ENCODE results near the gene TGM5. TPM values are rescaled to one million over a fixed set of nuclear protein-coding genes. Genes with fewer than 3 reads are reported as not detected.

TGM5 gene
- total RNA-seq, 2 donors from 2014 or later: not detected

DNA sequence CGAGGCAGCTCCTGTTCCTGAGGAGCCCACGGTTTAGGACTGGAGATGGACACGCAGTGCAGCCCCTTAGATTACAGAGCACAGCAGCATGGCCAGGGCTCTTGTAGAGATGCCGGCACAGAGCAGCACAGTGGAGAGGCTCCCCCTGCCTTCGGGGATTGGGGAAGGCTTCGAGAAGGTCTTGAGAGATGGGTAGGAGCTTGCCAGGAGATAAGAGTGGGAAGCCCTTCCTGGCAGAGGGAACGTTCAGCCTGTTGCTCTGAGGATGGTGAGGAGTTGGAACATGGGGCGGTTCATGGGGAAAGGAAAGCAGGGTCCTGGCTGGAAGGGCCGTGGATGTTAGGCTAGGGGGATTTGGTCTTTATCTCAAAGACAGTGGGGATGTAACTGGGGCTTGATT lies 55.9 kb downstream of the TGM5 start:
- peak; percentile 42 for DNase-seq
- Histone ChIP-seq H3K4me3 (ENCODE audit: low read length) (no peak overlapping the region), H3K36me3 (ENCODE audit: control insufficient read depth, insufficient read depth, low read length) (no peaks in the 10 kb centered on the region), H3K27ac (ENCODE audit: low read depth, low read length) (no peak overlapping the region), H3K4me1 (ENCODE audit: control insufficient read depth, insufficient read depth, low read length) (no peaks in the 10 kb centered on the region), H3K9me3 (ENCODE audit: control insufficient read depth, low read length) (no peaks in the 10 kb centered on the region), H3K27me3 (ENCODE audit: control insufficient read depth, insufficient read depth, low read length, poor library complexity, severe bottlenecking) (no peaks in the 10 kb centered on the region), H3K9ac (ENCODE audit: extremely low read depth, low read length, poor library complexity, severe bottlenecking) (no peak overlapping the region)
- TF ChIP-seq, protein P1, sequence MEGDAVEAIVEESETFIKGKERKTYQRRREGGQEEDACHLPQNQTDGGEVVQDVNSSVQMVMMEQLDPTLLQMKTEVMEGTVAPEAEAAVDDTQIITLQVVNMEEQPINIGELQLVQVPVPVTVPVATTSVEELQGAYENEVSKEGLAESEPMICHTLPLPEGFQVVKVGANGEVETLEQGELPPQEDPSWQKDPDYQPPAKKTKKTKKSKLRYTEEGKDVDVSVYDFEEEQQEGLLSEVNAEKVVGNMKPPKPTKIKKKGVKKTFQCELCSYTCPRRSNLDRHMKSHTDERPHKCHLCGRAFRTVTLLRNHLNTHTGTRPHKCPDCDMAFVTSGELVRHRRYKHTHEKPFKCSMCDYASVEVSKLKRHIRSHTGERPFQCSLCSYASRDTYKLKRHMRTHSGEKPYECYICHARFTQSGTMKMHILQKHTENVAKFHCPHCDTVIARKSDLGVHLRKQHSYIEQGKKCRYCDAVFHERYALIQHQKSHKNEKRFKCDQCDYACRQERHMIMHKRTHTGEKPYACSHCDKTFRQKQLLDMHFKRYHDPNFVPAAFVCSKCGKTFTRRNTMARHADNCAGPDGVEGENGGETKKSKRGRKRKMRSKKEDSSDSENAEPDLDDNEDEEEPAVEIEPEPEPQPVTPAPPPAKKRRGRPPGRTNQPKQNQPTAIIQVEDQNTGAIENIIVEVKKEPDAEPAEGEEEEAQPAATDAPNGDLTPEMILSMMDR (conservative IDR thresholded peaks at IDR 0.05): peak; percentile 26
- H3K4me1 Mint-ChIP-seq: no peaks in the 10 kb centered on the region
- no peaks in the 10 kb centered on the region for H3K36me3 Mint-ChIP-seq (ENCODE audit: low read depth)
- peaks cover 3% of the 10 kb centered on the region for H3K27me3 Mint-ChIP-seq (ENCODE audit: insufficient read depth)
- no peak overlapping the region for H3K27ac Mint-ChIP-seq
- no peak overlapping the region for H3K4me3 Mint-ChIP-seq
- no peaks in the 10 kb centered on the region for H3K9me3 Mint-ChIP-seq
- 85 to 86% methylated on average over 7 to 9 of the region's 9 CpGs for WGBS, 2 experiments (ENCODE audit: insufficient coverage in 1 of 2, insufficient read length in 1 of 2)

DNA sequence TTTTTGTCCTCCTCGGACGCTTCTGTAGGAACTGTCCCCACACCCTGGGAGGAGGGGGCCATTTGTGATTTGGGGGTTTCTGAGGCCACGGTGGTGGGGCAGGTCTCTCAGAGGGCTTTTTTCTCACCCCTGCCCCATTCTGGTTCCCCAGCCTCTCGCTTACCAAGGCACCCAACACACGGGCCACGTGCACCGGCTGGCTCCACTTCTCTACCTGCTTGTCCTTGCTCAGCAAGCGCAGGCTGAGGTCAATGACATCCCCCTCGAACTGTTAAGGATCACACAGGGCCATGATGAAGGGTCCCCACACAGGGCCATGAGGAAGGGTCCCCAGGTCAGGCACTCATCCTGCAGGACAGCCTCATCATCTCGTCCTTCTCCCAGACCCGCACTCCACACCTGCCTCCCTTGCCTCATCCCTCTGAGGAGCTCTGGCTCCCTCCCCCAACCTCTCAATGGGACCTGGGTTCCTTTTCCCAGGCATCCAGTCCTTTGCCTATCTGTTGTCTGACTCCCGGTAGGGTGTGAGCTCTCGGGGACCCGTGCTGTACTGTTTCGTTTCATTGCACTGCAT lies 56.5 kb downstream of the TGM5 start:
- H3K27ac Mint-ChIP-seq: no peak overlapping the region
- no peak overlapping the region for H3K4me3 ChIP-seq (ENCODE audit: low read length)
- H3K36me3 ChIP-seq (ENCODE audit: control insufficient read depth, insufficient read depth, low read length): no peaks in the 10 kb centered on the region
- H3K36me3 Mint-ChIP-seq (ENCODE audit: low read depth): no peaks in the 10 kb centered on the region
- no peak overlapping the region for H3K9ac ChIP-seq (ENCODE audit: extremely low read depth, low read length, poor library complexity, severe bottlenecking)
- H3K4me1 ChIP-seq (ENCODE audit: control insufficient read depth, insufficient read depth, low read length): no peaks in the 10 kb centered on the region
- H3K4me1 Mint-ChIP-seq: no peaks in the 10 kb centered on the region
- H3K27ac ChIP-seq (ENCODE audit: low read depth, low read length): no peak overlapping the region
- H3K27me3 Mint-ChIP-seq (ENCODE audit: insufficient read depth): peaks cover 7% of the 10 kb centered on the region
- H3K27me3 ChIP-seq (ENCODE audit: control insufficient read depth, insufficient read depth, low read length, poor library complexity, severe bottlenecking): no peaks in the 10 kb centered on the region
- TF ChIP-seq, protein P1 (conservative IDR thresholded peaks at IDR 0.05): no peak
- no peaks in the 10 kb centered on the region for H3K9me3 Mint-ChIP-seq
- WGBS, 2 experiments (ENCODE audit: insufficient coverage in 1 of 2, insufficient read length in 1 of 2): 89 to 100% methylated on average over 5 to 15 of the region's 15 CpGs
- no peak for DNase-seq
- no peaks in the 10 kb centered on the region for H3K9me3 ChIP-seq (ENCODE audit: control insufficient read depth, low read length)
- no peak overlapping the region for H3K4me3 Mint-ChIP-seq

DNA sequence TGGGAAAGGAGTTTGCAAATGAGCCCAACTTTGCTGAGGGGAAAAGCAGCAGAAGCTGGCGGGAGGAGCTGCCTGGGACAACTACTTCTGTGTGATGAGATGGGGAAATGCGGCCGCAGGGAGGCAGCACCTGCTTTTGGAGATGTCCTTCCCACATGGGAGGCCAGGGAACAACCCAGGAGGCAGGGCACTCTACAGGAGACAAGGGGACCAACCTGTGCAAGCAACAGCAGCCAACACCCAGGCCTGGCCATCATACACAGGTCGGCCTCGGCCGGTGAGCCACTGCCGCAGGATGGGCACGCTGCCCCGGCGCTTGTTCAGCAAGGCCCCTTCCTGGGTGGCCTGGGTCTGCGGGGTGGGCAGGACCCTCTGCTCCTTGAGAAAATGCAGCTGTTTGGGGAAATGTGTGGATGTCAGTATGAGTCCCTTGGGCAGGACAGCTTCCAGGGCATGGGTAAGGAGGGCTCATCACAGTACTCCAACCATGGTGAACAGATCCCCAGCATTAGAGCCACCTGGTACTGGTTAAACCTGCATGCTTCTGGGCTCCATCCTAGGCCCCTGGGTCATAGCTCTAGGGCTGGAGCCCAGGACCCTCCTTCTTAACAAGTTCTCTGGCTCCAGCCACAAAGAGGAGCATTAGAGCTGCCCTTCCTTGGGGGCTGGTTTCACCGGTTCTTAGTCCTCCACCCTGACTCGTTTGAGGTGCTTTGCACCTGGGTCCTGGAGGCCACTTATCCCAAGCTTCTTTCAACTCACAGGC lies 57.5 kb downstream of the TGM5 start:
- DNase-seq: peak; percentile 91
- Histone ChIP-seq H3K9ac (ENCODE audit: extremely low read depth, low read length, poor library complexity, severe bottlenecking) (no peak overlapping the region), H3K36me3 (ENCODE audit: control insufficient read depth, insufficient read depth, low read length) (no peaks in the 10 kb centered on the region), H3K4me3 (ENCODE audit: low read length) (no peak overlapping the region), H3K9me3 (ENCODE audit: control insufficient read depth, low read length) (no peaks in the 10 kb centered on the region), H3K4me1 (ENCODE audit: control insufficient read depth, insufficient read depth, low read length) (no peaks in the 10 kb centered on the region), H3K27ac (ENCODE audit: low read depth, low read length) (no peak overlapping the region), H3K27me3 (ENCODE audit: control insufficient read depth, insufficient read depth, low read length, poor library complexity, severe bottlenecking) (no peaks in the 10 kb centered on the region)
- no peak overlapping the region for H3K4me3 Mint-ChIP-seq
- H3K9me3 Mint-ChIP-seq: no peaks in the 10 kb centered on the region
- H3K4me1 Mint-ChIP-seq: no peaks in the 10 kb centered on the region
- WGBS, 2 experiments (ENCODE audit: insufficient coverage in 1 of 2, insufficient read length in 1 of 2): 83 to 84% methylated on average over 2 to 13 of the region's 13 CpGs
- H3K27ac Mint-ChIP-seq: no peak overlapping the region
- TF ChIP-seq, protein P1 (conservative IDR thresholded peaks at IDR 0.05): peak; percentile 69
- H3K36me3 Mint-ChIP-seq (ENCODE audit: low read depth): no peaks in the 10 kb centered on the region
- peaks cover 7% of the 10 kb centered on the region for H3K27me3 Mint-ChIP-seq (ENCODE audit: insufficient read depth)

Measured in endodermal cell (in vitro differentiated cells).